Liver (tissue), 3 donors: ENCODE measurements around the gene ATAD3A.

Experiments used
- ATF3 ChIP-seq: IDR thresholded peaks from 2 replicates; pipeline ENCODE4 v1.6.1; 2016; ENCODE audit warnings: antibody characterized with exemption
- CTCF ChIP-seq: fragments of 150-350 bp; IDR thresholded peaks from 2 replicates; pipeline ENCODE4 v1.5.1; 2017; ENCODE audit warnings: improper control_type of control experiment, low read depth, low read length; ENCODE audit not compliant: missing input control
- FOXA1 ChIP-seq: IDR thresholded peaks from 2 replicates; pipeline ENCODE4 v1.6.1; 2016; ENCODE audit warnings: antibody characterized with exemption
- GABPA ChIP-seq, 2 donors: IDR thresholded peaks in 1 of 2; conservative IDR thresholded peaks in 1 of 2; 2 replicates each; pipeline ENCODE4 v1.6.1; 2016; ENCODE audit warnings: antibody characterized with exemption in 2 of 2, mild to moderate bottlenecking in 1 of 2, moderate library complexity in 1 of 2
- JUND ChIP-seq, 2 donors: IDR thresholded peaks; 2 replicates each; pipeline ENCODE4 v1.6.1; 2016; ENCODE audit warnings: antibody characterized with exemption in 2 of 2
- MAX ChIP-seq: IDR thresholded peaks from 2 replicates; pipeline ENCODE4 v1.6.1; 2016; ENCODE audit warnings: antibody characterized with exemption
- RAD21 ChIP-seq, 2 donors: IDR thresholded peaks; 2 replicates each; pipeline ENCODE4 v1.6.1; 2016; ENCODE audit warnings: antibody characterized with exemption in 2 of 2, mild to moderate bottlenecking in 2 of 2
- SP1 ChIP-seq: IDR thresholded peaks from 2 replicates; pipeline ENCODE4 v1.6.1; 2018; ENCODE audit warnings: antibody characterized with exemption, mild to moderate bottlenecking
- TAF1 ChIP-seq: conservative IDR thresholded peaks from 2 replicates; pipeline ENCODE4 v1.6.1; 2016; ENCODE audit warnings: antibody characterized with exemption, mild to moderate bottlenecking
- YY1 ChIP-seq: IDR thresholded peaks from 2 replicates; pipeline ENCODE4 v1.6.1; 2016; ENCODE audit warnings: antibody characterized with exemption, mild to moderate bottlenecking
- ZBTB33 ChIP-seq: IDR thresholded peaks from 2 replicates; pipeline ENCODE4 v1.6.1; 2016; ENCODE audit warnings: antibody characterized with exemption
- donor health status: healthy.
- donor health status: healthy.

- TF ChIP-seq CTCF (no peak), GABPA (IDR thresholded peaks at IDR 0.05 in 1 of 2, conservative IDR thresholded peaks at IDR 0.05 in 1 of 2) (no peak), YY1 (no peak), ZBTB33 (no peak), JUND (IDR thresholded peaks at IDR 0.05) (no peak), RAD21 (IDR thresholded peaks at IDR 0.05) (no peak), MAX (no peak), TAF1 (no peak), FOXA1 (no peak), ATF3 (no peak), SP1 (no peak)
These were observed 42.0 kb downstream of the ATAD3A start for GRCh38 chr1:1553821-1554494.
